Neural progenitor cell (in vitro differentiated cells): ENCODE results near the gene EPHA10.
"Not testable (repeated sequence)": the region's sequence is repeated elsewhere in the genome, so short reads cannot be mapped to it uniquely, and the experiment has no call there.

Source experiments
- CTCF ChIP-seq: fragments of 200-600 bp; sonication (generic); IDR thresholded peaks from 2 replicates; pipeline ENCODE4 v1.5.1; 2017; ENCODE audit warnings: antibody characterized with exemption, mild to moderate bottlenecking
- EZH2 ChIP-seq: fragments of 200-600 bp; sonication (generic); IDR thresholded peaks from 2 replicates; pipeline ENCODE4 v1.6.1; 2017; ENCODE audit warnings: antibody characterized with exemption, mild to moderate bottlenecking, moderate library complexity
- EZH2phosphoT487 ChIP-seq: fragments of 200-600 bp; sonication (generic); IDR thresholded peaks from 2 replicates; pipeline ENCODE4 v1.6.1; 2017; ENCODE audit warnings: antibody characterized with exemption

DNA sequence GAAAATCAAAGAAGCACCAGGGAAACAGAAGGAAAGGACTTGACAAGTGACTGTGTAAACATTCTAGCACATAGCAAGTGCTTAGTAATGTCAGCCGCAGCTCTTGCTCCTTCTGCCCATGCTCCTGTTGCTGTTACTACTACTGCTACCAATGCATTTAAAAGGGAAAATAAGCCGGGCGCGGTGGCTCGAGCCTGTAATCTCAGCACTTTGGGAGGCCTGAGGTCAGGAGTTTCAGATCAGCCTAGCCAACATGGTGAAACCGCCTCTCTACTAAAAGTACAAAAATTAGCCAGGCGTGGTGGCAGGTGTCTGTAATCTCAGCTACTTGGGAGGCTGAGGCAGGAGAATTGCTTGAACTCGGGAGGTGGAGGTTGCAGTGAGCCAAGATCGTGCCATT, 80.7 kb downstream of the EPHA10 start:
- not testable (repeated sequence) for TF ChIP-seq EZH2, CTCF, EZH2phosphoT487
